ENCODE measurements around the gene PRKCE. TPM values are rescaled to one million over a fixed set of nuclear protein-coding genes. Genes with fewer than 3 reads are reported as not detected.
A peak's percentile ranks its signal among the peaks of the same experiment; 100 is the strongest.

The PRKCE gene
- total and polyA plus RNA-seq, 2 donors (not counting 3 experiments of a cell fraction or from before 2014, with no cell fraction given), result 27.9 to 33.9 TPM

DNA sequence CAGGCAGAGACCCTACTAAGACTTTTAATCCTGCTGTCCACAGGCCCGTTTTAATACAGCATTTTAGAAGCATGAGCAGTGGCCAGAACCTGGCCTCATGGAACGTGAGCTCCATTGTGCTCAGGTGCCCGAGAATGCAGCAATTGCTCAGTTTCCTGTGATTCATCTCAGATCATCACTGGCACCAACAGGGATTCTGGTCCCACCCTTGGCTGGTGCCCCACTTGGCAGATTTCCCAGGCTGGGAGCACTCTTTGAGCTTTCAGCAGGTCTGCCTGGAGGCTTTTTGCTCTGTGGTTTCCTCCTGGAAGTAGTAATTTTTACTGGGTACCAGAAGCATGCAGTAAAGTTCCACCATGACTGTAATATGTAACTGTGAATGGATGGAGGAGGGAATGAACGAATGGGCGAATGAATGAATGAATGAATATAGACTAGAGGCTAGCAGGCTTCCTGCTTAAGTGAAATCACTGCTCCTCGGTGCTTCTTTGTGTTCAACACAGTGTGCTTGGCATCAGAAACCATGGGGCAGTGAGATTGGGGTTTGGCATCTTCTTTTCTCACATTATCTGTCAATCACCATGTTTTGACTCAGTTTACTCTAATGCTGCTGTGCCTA lies 312.9 kb downstream of the PRKCE start:
- Histone ChIP-seq H3K27ac (ENCODE audit: insufficient read depth, low read depth, low read length) (peak overlapping the region; percentile 80), H3K9me1 (replicated peaks; ENCODE audit: control insufficient read depth, extremely low read depth, insufficient read depth, low read length) (no peaks in the 10 kb centered on the region), H4K20me1 (replicated peaks; ENCODE audit: control insufficient read depth, extremely low read depth, insufficient read depth, low read length) (no peaks in the 10 kb centered on the region), H3K79me2 (ENCODE audit: control insufficient read depth, insufficient read depth, low read length) (no peaks in the 10 kb centered on the region), H3K4me1 (ENCODE audit: control insufficient read depth, extremely low read depth, insufficient read depth, low read length) (peaks cover 37% of the 10 kb centered on the region), H3K9me3 (replicated peaks; ENCODE audit: control insufficient read depth, insufficient read depth, low read length) (no peaks in the 10 kb centered on the region), H2AFZ (ENCODE audit: low read depth, low read length) (no peak overlapping the region), H3K4me2 (ENCODE audit: insufficient read depth, low read length) (peak overlapping the region; percentile 61), H3K4me3 (replicated peaks in 1 of 3; ENCODE audit: insufficient read depth in 1 of 3, low read depth in 1 of 3, low read length in 3 of 3) (peak overlapping the region in 1 of 3 experiments; percentile 3), H3K36me3 (ENCODE audit: control insufficient read depth in 2 of 2, extremely low read depth in 1 of 2, insufficient read depth in 2 of 2, low read length in 2 of 2) (no peaks in the 10 kb centered on the region), H3K27me3 (ENCODE audit: control insufficient read depth in 2 of 2, insufficient read depth in 2 of 2, low read length in 2 of 2) (no peaks in the 10 kb centered on the region), H3K9ac (replicated peaks; ENCODE audit: extremely low read depth, insufficient read depth, low read length) (peak overlapping the region; percentile 53)
- TF ChIP-seq MYC (IDR thresholded peaks at IDR 0.05; ENCODE audit: low read depth, low read length) (peak; percentile 57), EZH2 (IDR thresholded peaks at IDR 0.05; ENCODE audit: borderline replicate concordance, low read depth, low read length, severe bottlenecking) (no peak), FOS (IDR thresholded peaks at IDR 0.05; ENCODE audit: borderline replicate concordance, insufficient read depth, low read length) (peak; percentile 96), JUN (IDR thresholded peaks at IDR 0.05; ENCODE audit: borderline replicate concordance, insufficient read depth, insufficient read length, low read depth) (peak; percentile 87), POLR2AphosphoS5 (IDR thresholded peaks at IDR 0.05; ENCODE audit: insufficient read depth, low read depth, low read length) (peak; percentile 97), CTCF (IDR thresholded peaks at IDR 0.05; ENCODE audit: extremely low read depth in 1 of 2, insufficient read depth in 1 of 2, low read depth in 1 of 2, low read length in 2 of 2) (no peak), GATA2 (IDR thresholded peaks at IDR 0.05; ENCODE audit: insufficient read depth, insufficient read length, low read depth, low read length) (peak; percentile 74), MAX (IDR thresholded peaks at IDR 0.05; ENCODE audit: insufficient read depth, insufficient read length) (no peak), POLR2A (IDR thresholded peaks at IDR 0.05; ENCODE audit: low read depth, low read length) (no peak)
- intact Hi-C loops (cut with micrococcal nuclease), result loop anchor here (1.0 kb wide), 3 partner anchors 25 to 321 kb away; no protein-coding TSS in a partner anchor
- dilution Hi-C loops (cut with MboI; ENCODE audit: extremely low pct_ligation_motif_present, low sequenced_read_pairs), result no loop called here
- peak; percentile 95 for DNase-seq (ENCODE audit: low read depth, low spot score)
- peak; percentile 88 for FAIRE-seq
- POLR2A ChIA-PET, result no interaction called here
- BruUV-seq (replicated peaks), result no TSS peak
- CTCF ChIA-PET, result interaction anchor here (0.8 to 2.6 kb wide), 8 partner anchors 9 to 379 kb away, joined by 3 to 14 read pairs (median 4); no protein-coding TSS in a partner anchor
